Measurements from ENCODE around the gene NF1. TPM values are rescaled to one million over a fixed set of nuclear protein-coding genes. Genes with fewer than 3 reads are reported as not detected.
"Not testable (repeated sequence)": the region's sequence is repeated elsewhere in the genome, so short reads cannot be mapped to it uniquely, and the experiment has no call there.

Gene NF1
- total RNA-seq, 1 donor from 2014 or later = 36.8 TPM

- H3K4me1 Mint-ChIP-seq (ENCODE audit: low read depth); H3K36me3 Mint-ChIP-seq (ENCODE audit: low read depth); H3K27me3 Mint-ChIP-seq (ENCODE audit: low read depth); H3K27ac Mint-ChIP-seq; intact Hi-C loops (cut with micrococcal nuclease); H3K4me3 Mint-ChIP-seq (ENCODE audit: low read depth); DNase-seq (ENCODE audit: low spot score); H3K9me3 Mint-ChIP-seq: not testable (repeated sequence)
These were observed 81.4 kb downstream of the NF1 start for GRCh38 chr17:31176143-31176542.

- H3K36me3 Mint-ChIP-seq (ENCODE audit: low read depth); H3K27ac Mint-ChIP-seq; intact Hi-C loops (cut with micrococcal nuclease); DNase-seq (ENCODE audit: low spot score); H3K9me3 Mint-ChIP-seq; H3K4me1 Mint-ChIP-seq (ENCODE audit: low read depth); H3K4me3 Mint-ChIP-seq (ENCODE audit: low read depth); H3K27me3 Mint-ChIP-seq (ENCODE audit: low read depth): not testable (repeated sequence)
These were observed 84.2 kb downstream of the NF1 start for GRCh38 chr17:31178951-31179350.

GRCh38 chr17:31195305-31195704, 100.5 kb downstream of the NF1 start:
- no peak for DNase-seq (ENCODE audit: low spot score)
- Mint-ChIP-seq H3K9me3 (no peaks in the 10 kb centered on the region), H3K27me3 (ENCODE audit: low read depth) (peaks cover 3% of the 10 kb centered on the region), H3K4me1 (ENCODE audit: low read depth) (peaks cover 3% of the 10 kb centered on the region), H3K4me3 (ENCODE audit: low read depth) (no peak overlapping the region), H3K36me3 (ENCODE audit: low read depth) (no peaks in the 10 kb centered on the region), H3K27ac (no peak overlapping the region)
- intact Hi-C loops (cut with micrococcal nuclease) = no loop called here

GRCh38 chr17:31198026-31198425, 103.2 kb downstream of the NF1 start:
- Mint-ChIP-seq H3K4me1 (ENCODE audit: low read depth) (peaks cover 3% of the 10 kb centered on the region), H3K4me3 (ENCODE audit: low read depth) (no peak overlapping the region), H3K9me3 (no peaks in the 10 kb centered on the region), H3K27ac (no peak overlapping the region), H3K27me3 (ENCODE audit: low read depth) (peaks cover 3% of the 10 kb centered on the region), H3K36me3 (ENCODE audit: low read depth) (no peaks in the 10 kb centered on the region)
- DNase-seq (ENCODE audit: low spot score) = no peak
- intact Hi-C loops (cut with micrococcal nuclease) = no loop called here

GRCh38 chr17:31198666-31199065, 103.9 kb downstream of the NF1 start:
- not testable (repeated sequence) for H3K27me3 Mint-ChIP-seq (ENCODE audit: low read depth)

GRCh38 chr17:31200287-31200686, 105.5 kb downstream of the NF1 start:
- H3K27ac Mint-ChIP-seq = no peak overlapping the region
- no peaks in the 10 kb centered on the region for H3K9me3 Mint-ChIP-seq
- intact Hi-C loops (cut with micrococcal nuclease) = no loop called here
- peaks cover 3% of the 10 kb centered on the region for H3K27me3 Mint-ChIP-seq (ENCODE audit: low read depth)
- H3K4me1 Mint-ChIP-seq (ENCODE audit: low read depth) = peaks cover 1% of the 10 kb centered on the region
- H3K4me3 Mint-ChIP-seq (ENCODE audit: low read depth) = no peak overlapping the region
- no peaks in the 10 kb centered on the region for H3K36me3 Mint-ChIP-seq (ENCODE audit: low read depth)
- no peak for DNase-seq (ENCODE audit: low spot score)

More at GRCh38 chr17:31198666-31199065, 103.9 kb downstream of the NF1 start:
- H3K9me3 Mint-ChIP-seq; H3K4me3 Mint-ChIP-seq (ENCODE audit: low read depth); intact Hi-C loops (cut with micrococcal nuclease); H3K36me3 Mint-ChIP-seq (ENCODE audit: low read depth); H3K27ac Mint-ChIP-seq; DNase-seq (ENCODE audit: low spot score); H3K4me1 Mint-ChIP-seq (ENCODE audit: low read depth): not testable (repeated sequence)

GRCh38 chr17:31202968-31203367, 108.2 kb downstream of the NF1 start:
- Mint-ChIP-seq H3K27ac (no peak overlapping the region), H3K36me3 (ENCODE audit: low read depth) (no peaks in the 10 kb centered on the region), H3K9me3 (no peaks in the 10 kb centered on the region), H3K4me3 (ENCODE audit: low read depth) (no peak overlapping the region), H3K27me3 (ENCODE audit: low read depth) (no peaks in the 10 kb centered on the region), H3K4me1 (ENCODE audit: low read depth) (no peaks in the 10 kb centered on the region)
- DNase-seq (ENCODE audit: low spot score) = no peak
- intact Hi-C loops (cut with micrococcal nuclease) = no loop called here

GRCh38 chr17:31211352-31212012, 116.7 kb downstream of the NF1 start:
- Mint-ChIP-seq H3K9me3 (no peaks in the 10 kb centered on the region), H3K27ac (no peak overlapping the region), H3K4me3 (ENCODE audit: low read depth) (no peak overlapping the region), H3K27me3 (ENCODE audit: low read depth) (no peaks in the 10 kb centered on the region), H3K4me1 (ENCODE audit: low read depth) (no peaks in the 10 kb centered on the region), H3K36me3 (ENCODE audit: low read depth) (no peaks in the 10 kb centered on the region)
- no peak for DNase-seq (ENCODE audit: low spot score)
- intact Hi-C loops (cut with micrococcal nuclease) = no loop called here

GRCh38 chr17:31216031-31216751, 121.4 kb downstream of the NF1 start:
- H3K36me3 Mint-ChIP-seq (ENCODE audit: low read depth) = no peaks in the 10 kb centered on the region
- DNase-seq (ENCODE audit: low spot score) = no peak
- no peaks in the 10 kb centered on the region for H3K4me1 Mint-ChIP-seq (ENCODE audit: low read depth)
- no peak overlapping the region for H3K27ac Mint-ChIP-seq
- H3K4me3 Mint-ChIP-seq (ENCODE audit: low read depth) = no peak overlapping the region
- no peaks in the 10 kb centered on the region for H3K9me3 Mint-ChIP-seq
- H3K27me3 Mint-ChIP-seq (ENCODE audit: low read depth) = no peaks in the 10 kb centered on the region
- intact Hi-C loops (cut with micrococcal nuclease) = loop anchor here (2.0 kb wide), 1 partner anchor 201 kb away; no protein-coding TSS in a partner anchor

GRCh38 chr17:31224366-31224765, 129.6 kb downstream of the NF1 start:
- intact Hi-C loops (cut with micrococcal nuclease) = no loop called here
- Mint-ChIP-seq H3K27ac (no peak overlapping the region), H3K9me3 (no peaks in the 10 kb centered on the region), H3K36me3 (ENCODE audit: low read depth) (peaks cover 2% of the 10 kb centered on the region), H3K4me1 (ENCODE audit: low read depth) (peaks cover 2% of the 10 kb centered on the region), H3K27me3 (ENCODE audit: low read depth) (no peaks in the 10 kb centered on the region), H3K4me3 (ENCODE audit: low read depth) (no peak overlapping the region)
- no peak for DNase-seq (ENCODE audit: low spot score)

GRCh38 chr17:31225831-31226230, 131.1 kb downstream of the NF1 start:
- Mint-ChIP-seq H3K9me3 (no peaks in the 10 kb centered on the region), H3K36me3 (ENCODE audit: low read depth) (peaks cover 6% of the 10 kb centered on the region), H3K4me3 (ENCODE audit: low read depth) (no peak overlapping the region), H3K27ac (no peak overlapping the region), H3K4me1 (ENCODE audit: low read depth) (peaks cover 2% of the 10 kb centered on the region), H3K27me3 (ENCODE audit: low read depth) (no peaks in the 10 kb centered on the region)
- no peak for DNase-seq (ENCODE audit: low spot score)
- intact Hi-C loops (cut with micrococcal nuclease) = no loop called here

- peak overlapping the region; percentile 63 for H3K27ac Mint-ChIP-seq
- peaks cover 6% of the 10 kb centered on the region for H3K36me3 Mint-ChIP-seq (ENCODE audit: low read depth)
- H3K9me3 Mint-ChIP-seq = no peaks in the 10 kb centered on the region
- no peak for DNase-seq (ENCODE audit: low spot score)
- intact Hi-C loops (cut with micrococcal nuclease) = no loop called here
- H3K4me1 Mint-ChIP-seq (ENCODE audit: low read depth) = peaks cover 2% of the 10 kb centered on the region
- H3K27me3 Mint-ChIP-seq (ENCODE audit: low read depth) = no peaks in the 10 kb centered on the region
- H3K4me3 Mint-ChIP-seq (ENCODE audit: low read depth) = no peak overlapping the region
These were observed 131.6 kb downstream of the NF1 start for GRCh38 chr17:31226373-31226772.

- H3K4me1 Mint-ChIP-seq (ENCODE audit: low read depth) = peaks cover 2% of the 10 kb centered on the region
- intact Hi-C loops (cut with micrococcal nuclease) = no loop called here
- DNase-seq (ENCODE audit: low spot score) = no peak
- no peak overlapping the region for H3K4me3 Mint-ChIP-seq (ENCODE audit: low read depth)
- peaks cover 9% of the 10 kb centered on the region for H3K36me3 Mint-ChIP-seq (ENCODE audit: low read depth)
- H3K27ac Mint-ChIP-seq = no peak overlapping the region
- H3K9me3 Mint-ChIP-seq = no peaks in the 10 kb centered on the region
- H3K27me3 Mint-ChIP-seq (ENCODE audit: low read depth) = no peaks in the 10 kb centered on the region
These were observed 132.2 kb downstream of the NF1 start for GRCh38 chr17:31226950-31227349.
